K562 (cell line): ENCODE measurements around the gene PHF14. TPM values are rescaled to one million over a fixed set of nuclear protein-coding genes. Genes with fewer than 3 reads are reported as not detected.

Source experiments
- ATAC-seq: fragments of 200-7000 bp; cut with Tn5 transposase; 3 replicates; pipeline ENCODE4 v1.9.1; 2020; ENCODE audit warnings: moderate library complexity
- BruUV-seq: library from RNA; stranded (reverse); fragments of 400-500 nt; replicated peaks from 2 replicates; lab custom pipeline; 2021; lab: Mats Ljungman, UMichigan
- CTCF ChIA-PET: fragments of 300-600 bp; formaldehyde crosslinking; extraction: SDS; loops from one replicate; lab custom pipeline; 2021; ENCODE audit warnings: low intra/inter-chr PET ratio; lab: Yijun Ruan, JAX
- POLR2A ChIA-PET: fragments of 300-600, 350-650 bp; sonication (Branson Sonifier 250); formaldehyde crosslinking; extraction: SDS; loops from one replicate; lab custom pipeline; 2021; ENCODE audit warnings: antibody characterized with exemption, inconsistent platforms; lab: Yijun Ruan, JAX
- DNase-seq, 4 experiments: peaks; one replicate each; pipeline versions ENCODE4 v3.0.0 to v3.0.0-alpha.2; 2011 to 2018; ENCODE audit warnings: low spot score in 3 of 4, mixed read lengths in 3 of 4; ENCODE audit errors: extremely low read depth in 1 of 4
- FAIRE-seq: peaks from 2 replicates; lab custom pipeline; 2011; peaks lifted over from hg19 to GRCh38; lab: Jason Lieb, UNC
- H2AFZ ChIP-seq: 2 replicates; pipeline ENCODE4 v1.6.0; 2011; ENCODE audit warnings: low read depth, low read length, control low read depth, inconsistent platforms
- H3K27ac ChIP-seq: fragments of 200-600 bp; 3 replicates; pipeline ENCODE4 v1.8.0; 2011; ENCODE audit warnings: low read depth, mild to moderate bottlenecking, control low read depth, inconsistent platforms, low read length, moderate library complexity, mixed read lengths; ENCODE audit errors: extremely low read depth
- H3K27me3 ChIP-seq, 2 experiments: fragments of 300-600 bp in 1 of 2; 2 replicates in 1 of 2; 3 replicates in 1 of 2; pipeline versions ENCODE4 v1.6.0 to v1.8.0; 2011; ENCODE audit warnings: inconsistent platforms in 2 of 2, low read length in 2 of 2, mild to moderate bottlenecking in 1 of 2, mixed read lengths in 1 of 2, moderate library complexity in 1 of 2; ENCODE audit not compliant: control insufficient read depth in 2 of 2, insufficient read depth in 2 of 2
- H3K36me3 ChIP-seq: fragments of 300-600 bp; 3 replicates; pipeline ENCODE4 v1.8.0; 2011; ENCODE audit warnings: mild to moderate bottlenecking, low read length, inconsistent platforms; ENCODE audit not compliant: control insufficient read depth, insufficient read depth
- H3K4me1 ChIP-seq, 2 experiments: fragments of 200-600 bp in 1 of 2; replicated peaks in 1 of 2; 2 replicates in 1 of 2; 3 replicates in 1 of 2; pipeline versions ENCODE4 v1.5.1 to v1.8.0; 2011; ENCODE audit warnings: inconsistent platforms in 2 of 2, low read length in 2 of 2, mild to moderate bottlenecking in 1 of 2, mixed read lengths in 1 of 2, moderate library complexity in 1 of 2; ENCODE audit not compliant: control insufficient read depth in 2 of 2, insufficient read depth in 2 of 2
- H3K4me2 ChIP-seq: 2 replicates; pipeline ENCODE4 v1.6.1; 2011; ENCODE audit warnings: low read length, control low read depth, inconsistent platforms, mixed read lengths; ENCODE audit not compliant: insufficient read depth
- H3K4me3 ChIP-seq: fragments of 200-600 bp; sonication (generic), shearing (Covaris generic); 2 replicates; pipeline ENCODE4 v1.5.1; 2016; ENCODE audit warnings: control low read depth, inconsistent platforms
- H3K79me2 ChIP-seq: fragments of 200-600 bp; 3 replicates; pipeline ENCODE4 v1.8.0; 2011; ENCODE audit warnings: low read length, inconsistent platforms; ENCODE audit not compliant: control insufficient read depth, insufficient read depth
- H3K9ac ChIP-seq, 2 experiments: 2 replicates each; pipeline versions ENCODE4 v1.6.0 to v1.6.1; 2011; ENCODE audit warnings: low read depth in 2 of 2, low read length in 2 of 2, control low read depth in 1 of 2, inconsistent platforms in 1 of 2, mild to moderate bottlenecking in 1 of 2, mixed read lengths in 1 of 2; ENCODE audit not compliant: insufficient read depth in 1 of 2
- H3K9me1 ChIP-seq: one replicate; pipeline ENCODE4 v1.6.0; 2011; ENCODE audit warnings: inconsistent platforms, mild to moderate bottlenecking, low read length, moderate library complexity; ENCODE audit not compliant: control insufficient read depth, insufficient read depth
- H3K9me3 ChIP-seq: replicated peaks from 2 replicates; pipeline ENCODE4 v1.5.1; 2011; ENCODE audit warnings: low read depth, low read length, inconsistent platforms; ENCODE audit not compliant: control insufficient read depth, insufficient read depth
- H4K20me1 ChIP-seq: replicated peaks from 2 replicates; pipeline ENCODE4 v1.6.1; 2011; ENCODE audit warnings: low read length, inconsistent platforms, mixed read lengths; ENCODE audit not compliant: control insufficient read depth, insufficient read depth
- AFF1 ChIP-seq, 2 experiments: fragments of 450-650 bp; IDR thresholded peaks; 2 replicates each; pipeline ENCODE4 v1.6.1; 2018; ENCODE audit warnings: mild to moderate bottlenecking in 2 of 2, low read depth in 1 of 2; ENCODE audit not compliant: partially characterized antibody in 2 of 2
- GATA2 ChIP-seq: sonication (generic); formaldehyde crosslinking; IDR thresholded peaks from 2 replicates; pipeline ENCODE4 v1.4.0; 2020; ENCODE audit warnings: mild to moderate bottlenecking, missing genetic modification reagents
- KLF10 ChIP-seq: fragments of 250-450 bp; sonication (Bioruptor Pico); IDR thresholded peaks from 2 replicates; pipeline ENCODE4 v1.6.1; 2021; ENCODE audit warnings: matching md5 sums
- NCOR1 ChIP-seq: fragments of 450-650 bp; IDR thresholded peaks from 2 replicates; pipeline ENCODE4 v1.6.1; 2016; ENCODE audit warnings: mild to moderate bottlenecking, moderate library complexity
- NR2C1 ChIP-seq, 2 experiments: fragments of 450-650 bp; IDR thresholded peaks; 2 replicates each; pipeline ENCODE4 v1.6.1; 2017; ENCODE audit warnings: mild to moderate bottlenecking in 2 of 2, antibody characterized with exemption in 1 of 2, inconsistent platforms in 1 of 2, missing compliant biosample characterization in 1 of 2, missing genetic modification characterization in 1 of 2
- POLR2AphosphoS2 ChIP-seq: IDR thresholded peaks from 2 replicates; pipeline ENCODE4 v1.6.1; 2012; ENCODE audit warnings: low read length, improper control_type of control experiment
- RFX5 ChIP-seq: IDR thresholded peaks from 2 replicates; pipeline ENCODE4 v1.6.1; 2011; ENCODE audit warnings: low read depth, mild to moderate bottlenecking, improper control_type of control experiment, low read length
- TRIM25 ChIP-seq: fragments of 450-650 bp; IDR thresholded peaks from 2 replicates; pipeline ENCODE4 v1.7.0; 2016; ENCODE audit warnings: borderline replicate concordance
- ZBTB7A ChIP-seq: IDR thresholded peaks from 2 replicates; pipeline ENCODE4 v1.6.1; 2011; ENCODE audit warnings: low read depth, mild to moderate bottlenecking, low read length, moderate library complexity, borderline replicate concordance; ENCODE audit not compliant: control insufficient read depth
- ZNF12 ChIP-seq: sonication (generic); formaldehyde crosslinking; IDR thresholded peaks from 2 replicates; pipeline ENCODE4 v1.4.0; 2020; ENCODE audit warnings: mild to moderate bottlenecking, missing genetic modification reagents
- ZNF23 ChIP-seq: fragments of 250-450 bp; sonication (Bioruptor Pico); IDR thresholded peaks from 2 replicates; pipeline ENCODE4 v1.4.0; 2020; ENCODE audit warnings: mild to moderate bottlenecking
- ZNF507 ChIP-seq: conservative IDR thresholded peaks from 2 replicates; pipeline ENCODE4 v1.6.1; 2017; ENCODE audit warnings: missing genetic modification characterization, missing compliant biosample characterization
- WGBS: fragments of 100-300 bp; shearing (Covaris generic); methylation state at CpG from one replicate; pipeline ENCODE4 v1.1.6; 2016; ENCODE audit warnings: low coverage, mixed read lengths; ENCODE audit not compliant: insufficient coverage; ENCODE audit errors: missing lambda C conversion rate; 5-methylcytosine and 5-hydroxymethylcytosine counted together
- in situ Hi-C: fragments of 300-500 bp; cut with MboI; formaldehyde crosslinking; loops from 4 replicates; pipeline ENCODE4 v1.15.0; 2018; ENCODE audit warnings: inconsistent platforms, mixed read lengths
- intact Hi-C: fragments of 100-400 bp; cut with micrococcal nuclease; formaldehyde crosslinking; loops from 2 replicates; pipeline ENCODE4 v1.14.2; 2022
- polyA plus RNA-seq, 8 experiments: library from polyadenylated mRNA; depleted of rRNA in 4 of 8; stranded (reverse) in 5 of 8; unstranded in 3 of 8; fragments of >200 nt; fragmentation: Nextera tagmentation in 2 of 8; fragmentation: Illumina TruSeq in 1 of 8; extraction: Ambion mirVana in 2 of 8; extraction: Trizol in 1 of 8; gene quantifications; 2 replicates each; pipeline versions ENCODE4 v1.2.1 to v1.2.3, GENCODE V29; 2011 to 2014; ENCODE audit warnings: inconsistent platforms in 1 of 8, missing spikeins in 1 of 8
- total RNA-seq, 7 experiments: library from RNA; depleted of rRNA in 6 of 7; stranded (reverse); fragments of >200 nt in 6 of 7; fragmentation: Illumina TruSeq in 2 of 7; extraction: Trizol in 2 of 7; gene quantifications; 2 replicates each; pipeline versions ENCODE4 v1.2.1 to v1.2.3, GENCODE V29; 2011 to 2021; ENCODE audit warnings: low replicate concordance in 1 of 7
- TF ChIP-seq, protein P1 (sequence below): sonication (generic); formaldehyde crosslinking; IDR thresholded peaks from 2 replicates; pipeline ENCODE4 v1.8.0; 2022; ENCODE audit warnings: mild to moderate bottlenecking, missing genetic modification reagents
- TF ChIP-seq, protein P2 (sequence below): sonication (generic); formaldehyde crosslinking; IDR thresholded peaks from 2 replicates; pipeline ENCODE4 v1.8.1; 2023; ENCODE audit warnings: mild to moderate bottlenecking, missing genetic modification reagents

The PHF14 gene
- total and polyA plus RNA-seq, 9 of the 15 experiments (the other 6 are each of a cell fraction or from before 2014, with no cell fraction given): 27.5 to 67.6 (median 41.4) TPM

DNA sequence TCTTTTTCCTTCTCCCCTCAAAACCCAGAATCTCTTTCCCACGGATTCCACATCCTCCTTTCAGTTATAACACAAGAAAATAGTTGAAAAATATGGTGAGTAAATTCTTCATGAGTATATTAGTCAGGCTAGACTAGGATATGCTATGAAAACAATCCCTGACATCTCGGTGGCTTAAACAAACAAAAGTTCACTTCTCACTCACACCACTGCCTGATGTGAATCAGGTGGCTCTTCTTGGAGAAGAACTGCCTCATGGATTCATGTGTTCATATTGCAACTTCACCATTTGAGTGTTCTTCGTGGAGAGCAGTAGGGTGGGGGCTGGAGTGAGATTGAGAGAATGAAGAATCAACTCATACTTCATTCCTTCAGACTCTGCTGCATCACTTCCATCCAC is 204.1 kb downstream of the PHF14 start:
- Histone ChIP-seq H4K20me1 (no peaks in the 10 kb centered on the region), H3K27me3 (no peaks in the 10 kb centered on the region), H3K4me3 (no peak overlapping the region), H3K36me3 (no peaks in the 10 kb centered on the region), H3K79me2 (no peaks in the 10 kb centered on the region), H2AFZ (no peak overlapping the region), H3K9ac (no peak overlapping the region), H3K27ac (no peak overlapping the region), H3K9me1 (no peaks in the 10 kb centered on the region), H3K4me1 (no peaks in the 10 kb centered on the region), H3K4me2 (no peak overlapping the region), H3K9me3 (no peaks in the 10 kb centered on the region)
- in situ Hi-C loops (no loop called here), intact Hi-C loops (no loop called here)
- POLR2A ChIA-PET: no interaction called here
- FAIRE-seq (no peak), ATAC-seq (no peak; the same call in 2 of the 3 replicates), DNase-seq (no peak)
- CTCF ChIA-PET: no interaction called here
- no TSS peak for BruUV-seq
- WGBS: 3% methylated on average over 3 of the region's 3 CpGs
- no peak for TF ChIP-seq NR2C1 (IDR thresholded peaks at IDR 0.05)
- TF ChIP-seq NR2C1 (tag; IDR thresholded peaks at IDR 0.05): no peak
- TF ChIP-seq ZNF507 (tag): no peak
- TF ChIP-seq POLR2AphosphoS2: no peak
- TF ChIP-seq TRIM25: no peak
- no peak for TF ChIP-seq ZNF12 (CRISPR knock-in tag)
- TF ChIP-seq ZNF23 (CRISPR knock-in tag): no peak
- no peak for TF ChIP-seq GATA2 (CRISPR knock-in tag)
- TF ChIP-seq, protein P1, sequence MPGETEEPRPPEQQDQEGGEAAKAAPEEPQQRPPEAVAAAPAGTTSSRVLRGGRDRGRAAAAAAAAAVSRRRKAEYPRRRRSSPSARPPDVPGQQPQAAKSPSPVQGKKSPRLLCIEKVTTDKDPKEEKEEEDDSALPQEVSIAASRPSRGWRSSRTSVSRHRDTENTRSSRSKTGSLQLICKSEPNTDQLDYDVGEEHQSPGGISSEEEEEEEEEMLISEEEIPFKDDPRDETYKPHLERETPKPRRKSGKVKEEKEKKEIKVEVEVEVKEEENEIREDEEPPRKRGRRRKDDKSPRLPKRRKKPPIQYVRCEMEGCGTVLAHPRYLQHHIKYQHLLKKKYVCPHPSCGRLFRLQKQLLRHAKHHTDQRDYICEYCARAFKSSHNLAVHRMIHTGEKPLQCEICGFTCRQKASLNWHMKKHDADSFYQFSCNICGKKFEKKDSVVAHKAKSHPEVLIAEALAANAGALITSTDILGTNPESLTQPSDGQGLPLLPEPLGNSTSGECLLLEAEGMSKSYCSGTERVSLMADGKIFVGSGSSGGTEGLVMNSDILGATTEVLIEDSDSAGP (CRISPR knock-in tag): no peak
- TF ChIP-seq, protein P2, sequence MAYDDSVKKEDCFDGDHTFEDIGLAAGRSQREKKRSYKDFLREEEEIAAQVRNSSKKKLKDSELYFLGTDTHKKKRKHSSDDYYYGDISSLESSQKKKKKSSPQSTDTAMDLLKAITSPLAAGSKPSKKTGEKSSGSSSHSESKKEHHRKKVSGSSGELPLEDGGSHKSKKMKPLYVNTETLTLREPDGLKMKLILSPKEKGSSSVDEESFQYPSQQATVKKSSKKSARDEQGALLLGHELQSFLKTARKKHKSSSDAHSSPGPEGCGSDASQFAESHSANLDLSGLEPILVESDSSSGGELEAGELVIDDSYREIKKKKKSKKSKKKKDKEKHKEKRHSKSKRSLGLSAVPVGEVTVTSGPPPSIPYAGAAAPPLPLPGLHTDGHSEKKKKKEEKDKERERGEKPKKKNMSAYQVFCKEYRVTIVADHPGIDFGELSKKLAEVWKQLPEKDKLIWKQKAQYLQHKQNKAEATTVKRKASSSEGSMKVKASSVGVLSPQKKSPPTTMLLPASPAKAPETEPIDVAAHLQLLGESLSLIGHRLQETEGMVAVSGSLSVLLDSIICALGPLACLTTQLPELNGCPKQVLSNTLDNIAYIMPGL: no peak
- no peak for TF ChIP-seq KLF10 (CRISPR knock-in tag)
- TF ChIP-seq AFF1 (IDR thresholded peaks at IDR 0.05; ENCODE audit: low read depth in 1 of 2, partially characterized antibody in 2 of 2): no peak
- TF ChIP-seq RFX5: no peak
- no peak for TF ChIP-seq NCOR1
- TF ChIP-seq ZBTB7A: no peak
